Stimulated activated naive B cell treated with anti-CD40 and anti-IgM and Interleukin-4, amounts not matched to agents 10 μg/mL and 1 μg/mL and 100 μg/mL, for 72 hours (primary cell): ENCODE data around the gene FNDC3B.
"Not testable (repeated sequence)": the region's sequence is repeated elsewhere in the genome, so short reads cannot be mapped to it uniquely, and the experiment has no call there.

Experiments used
- ATAC-seq, 2 donors: fragments of 150-1000 bp; cut with Tn5 transposase; replicated peaks; 2 replicates each; pipeline ENCODE4 v1.10.0; 2021; ENCODE audit warnings: moderate library complexity in 1 of 2
- DNase-seq: peaks from one replicate; pipeline ENCODE4 v3.0.0; 2021
- H3K27ac Mint-ChIP-seq: one replicate; pipeline ENCODE4 v1.8.0; 2022; ENCODE audit warnings: mild to moderate bottlenecking, mixed read lengths
- H3K27me3 Mint-ChIP-seq, 2 donors: one replicate each; pipeline ENCODE4 v1.8.0; 2022; ENCODE audit warnings: mixed read lengths in 2 of 2
- H3K36me3 Mint-ChIP-seq, 2 donors: one replicate each; pipeline ENCODE4 v1.8.0; 2022; ENCODE audit warnings: mixed read lengths in 2 of 2, mild to moderate bottlenecking in 1 of 2
- H3K4me1 Mint-ChIP-seq, 2 donors: one replicate each; pipeline ENCODE4 v1.8.0; 2022; ENCODE audit warnings: mixed read lengths in 2 of 2, mild to moderate bottlenecking in 1 of 2
- H3K4me3 Mint-ChIP-seq, 2 donors: one replicate each; pipeline ENCODE4 v1.8.0; 2022; ENCODE audit warnings: mild to moderate bottlenecking in 2 of 2, mixed read lengths in 2 of 2, moderate library complexity in 1 of 2
- H3K9me3 Mint-ChIP-seq, 2 donors: one replicate each; pipeline ENCODE4 v1.8.0; 2022; ENCODE audit warnings: mixed read lengths in 2 of 2, mild to moderate bottlenecking in 1 of 2

Gene FNDC3B

GRCh38 chr3:172039436-172040077 is at the start of gene FNDC3B:
Gene FNDC3B (plus strand): TSS chr3:172039578. CDS start chr3:172112480, 72,902 bp downstream.
- peaks cover 16 to 33% of the 10 kb centered on the region in 2 donors for H3K27me3 Mint-ChIP-seq
- peaks cover 0 to 4% of the 10 kb centered on the region in 2 donors for H3K36me3 Mint-ChIP-seq
- peak; percentile 96 to 97 for ATAC-seq
- H3K4me3 Mint-ChIP-seq: peak within 1 kb of the TSS; percentile 86 to 94
- peak within 1 kb of the TSS; percentile 98 for H3K27ac Mint-ChIP-seq
- peaks cover 3 to 8% of the 10 kb centered on the region in 2 donors for H3K4me1 Mint-ChIP-seq
- peak; percentile 89 for DNase-seq
- H3K9me3 Mint-ChIP-seq: peaks cover 0 to 3% of the 10 kb centered on the region in 2 donors

- H3K27ac Mint-ChIP-seq, H3K4me3 Mint-ChIP-seq, H3K27me3 Mint-ChIP-seq, H3K36me3 Mint-ChIP-seq, H3K4me1 Mint-ChIP-seq, H3K9me3 Mint-ChIP-seq, ATAC-seq, DNase-seq: not testable (repeated sequence)
These were observed 49.1 kb upstream of the FNDC3B start for GRCh38 chr3:171990239-171990638.

- H3K9me3 Mint-ChIP-seq: peaks cover 0 to 3% of the 10 kb centered on the region in 2 donors
- H3K4me3 Mint-ChIP-seq: no peak overlapping the region
- H3K27ac Mint-ChIP-seq: no peak overlapping the region
- H3K4me1 Mint-ChIP-seq: no peaks in the 10 kb centered on the region
- ATAC-seq (no peak), DNase-seq (no peak)
- H3K36me3 Mint-ChIP-seq: no peaks in the 10 kb centered on the region
- peaks cover 3 to 6% of the 10 kb centered on the region in 2 donors for H3K27me3 Mint-ChIP-seq
These were observed 48.2 kb upstream of the FNDC3B start for GRCh38 chr3:171991166-171991565.

GRCh38 chr3:171994646-171995428 is 44.5 kb upstream of the FNDC3B start:
- Mint-ChIP-seq H3K4me1 (no peaks in the 10 kb centered on the region), H3K9me3 (peaks cover 6 to 8% of the 10 kb centered on the region in 2 donors), H3K27me3 (peaks cover 3 to 6% of the 10 kb centered on the region in 2 donors), H3K27ac (no peak overlapping the region), H3K36me3 (no peaks in the 10 kb centered on the region), H3K4me3 (no peak overlapping the region)
- DNase-seq (no peak), ATAC-seq (no peak)

GRCh38 chr3:171995486-171995885 is 43.9 kb upstream of the FNDC3B start:
- ATAC-seq: no peak
- Mint-ChIP-seq H3K36me3 (no peaks in the 10 kb centered on the region), H3K4me3 (no peak overlapping the region), H3K27me3 (peaks cover 0 to 2% of the 10 kb centered on the region in 2 donors), H3K9me3 (peaks cover 5 to 6% of the 10 kb centered on the region in 2 donors), H3K27ac (no peak overlapping the region), H3K4me1 (no peaks in the 10 kb centered on the region)
- DNase-seq: no peak

- H3K9me3 Mint-ChIP-seq: peaks cover 6% of the 10 kb centered on the region in 2 donors
- ATAC-seq (no peak), DNase-seq (no peak)
- H3K27me3 Mint-ChIP-seq: no peaks in the 10 kb centered on the region
- H3K27ac Mint-ChIP-seq: no peak overlapping the region
- no peak overlapping the region for H3K4me3 Mint-ChIP-seq
- no peaks in the 10 kb centered on the region for H3K4me1 Mint-ChIP-seq
- no peaks in the 10 kb centered on the region for H3K36me3 Mint-ChIP-seq
These were observed 43.1 kb upstream of the FNDC3B start for GRCh38 chr3:171996178-171996817.

GRCh38 chr3:171998731-171999130 is 40.6 kb upstream of the FNDC3B start:
- not testable (repeated sequence) for H3K4me3 Mint-ChIP-seq, H3K36me3 Mint-ChIP-seq, ATAC-seq, H3K27ac Mint-ChIP-seq, H3K27me3 Mint-ChIP-seq, DNase-seq, H3K4me1 Mint-ChIP-seq
- peaks cover 6 to 10% of the 10 kb centered on the region in 2 donors for H3K9me3 Mint-ChIP-seq

GRCh38 chr3:172001616-172002015 is 37.8 kb upstream of the FNDC3B start:
- not testable (repeated sequence) for ATAC-seq, DNase-seq, H3K4me1 Mint-ChIP-seq, H3K27ac Mint-ChIP-seq, H3K36me3 Mint-ChIP-seq, H3K4me3 Mint-ChIP-seq, H3K9me3 Mint-ChIP-seq, H3K27me3 Mint-ChIP-seq

GRCh38 chr3:172002512-172003078 is 36.8 kb upstream of the FNDC3B start:
- Mint-ChIP-seq H3K4me3 (no peak overlapping the region), H3K36me3 (no peaks in the 10 kb centered on the region), H3K4me1 (no peaks in the 10 kb centered on the region), H3K27ac (peak overlapping the region; percentile 59), H3K9me3 (peaks cover 0 to 7% of the 10 kb centered on the region in 2 donors), H3K27me3 (no peaks in the 10 kb centered on the region)
- ATAC-seq: no peak
- no peak for DNase-seq

GRCh38 chr3:172003146-172003545 is 36.2 kb upstream of the FNDC3B start:
- Mint-ChIP-seq H3K4me1 (no peaks in the 10 kb centered on the region), H3K9me3 (peaks cover 0 to 5% of the 10 kb centered on the region in 2 donors), H3K4me3 (no peak overlapping the region), H3K27ac (no peak overlapping the region), H3K27me3 (no peaks in the 10 kb centered on the region), H3K36me3 (no peaks in the 10 kb centered on the region)
- ATAC-seq: no peak
- no peak for DNase-seq

- DNase-seq (no peak), ATAC-seq (no peak)
- H3K9me3 Mint-ChIP-seq: no peaks in the 10 kb centered on the region
- no peaks in the 10 kb centered on the region for H3K36me3 Mint-ChIP-seq
- no peak overlapping the region for H3K27ac Mint-ChIP-seq
- no peaks in the 10 kb centered on the region for H3K4me1 Mint-ChIP-seq
- no peak overlapping the region for H3K4me3 Mint-ChIP-seq
- H3K27me3 Mint-ChIP-seq: no peaks in the 10 kb centered on the region
These were observed 32.4 kb upstream of the FNDC3B start for GRCh38 chr3:172007065-172007370.

- Mint-ChIP-seq H3K4me1 (no peaks in the 10 kb centered on the region), H3K4me3 (no peak overlapping the region), H3K9me3 (no peaks in the 10 kb centered on the region), H3K27me3 (peaks cover 0 to 6% of the 10 kb centered on the region in 2 donors), H3K36me3 (no peaks in the 10 kb centered on the region), H3K27ac (no peak overlapping the region)
- no peak for DNase-seq
- no peak for ATAC-seq
These were observed 29.6 kb upstream of the FNDC3B start for GRCh38 chr3:172009803-172010202.

GRCh38 chr3:172012775-172013174 is 26.6 kb upstream of the FNDC3B start:
- H3K27me3 Mint-ChIP-seq: peaks cover 3 to 11% of the 10 kb centered on the region in 2 donors
- no peak overlapping the region for H3K4me3 Mint-ChIP-seq
- ATAC-seq: no peak
- no peaks in the 10 kb centered on the region for H3K9me3 Mint-ChIP-seq
- H3K36me3 Mint-ChIP-seq: no peaks in the 10 kb centered on the region
- no peaks in the 10 kb centered on the region for H3K4me1 Mint-ChIP-seq
- no peak for DNase-seq
- H3K27ac Mint-ChIP-seq: no peak overlapping the region

GRCh38 chr3:172014145-172014544 is 25.2 kb upstream of the FNDC3B start:
- ATAC-seq (no peak), DNase-seq (no peak)
- Mint-ChIP-seq H3K36me3 (no peaks in the 10 kb centered on the region), H3K4me3 (no peak overlapping the region), H3K4me1 (no peaks in the 10 kb centered on the region), H3K9me3 (peaks cover 0 to 2% of the 10 kb centered on the region in 2 donors), H3K27me3 (peaks cover 3 to 17% of the 10 kb centered on the region in 2 donors), H3K27ac (no peak overlapping the region)
